DMS 273 (cell line): ENCODE data around the gene GJA10.

Source experiments
- DNase-seq: peaks from one replicate; lab custom pipeline; 2025; ENCODE audit not compliant: unreplicated experiment; lab: John Stamatoyannopoulos, UW

Gene GJA10

GRCh38 chr6:89942601-89943000 is 48.3 kb downstream of the GJA10 start:
- no peak for DNase-seq

GRCh38 chr6:89944181-89944755 is 50.0 kb downstream of the GJA10 start:
- DNase-seq, result no peak

- DNase-seq, result peak; percentile 52
Measured at GRCh38 chr6:89944826-89945407, 50.6 kb downstream of the GJA10 start.
